Astrocyte of the cerebellum (primary cell): ENCODE data around the gene ZSWIM8.
"Not testable (repeated sequence)": the region's sequence is repeated elsewhere in the genome, so short reads cannot be mapped to it uniquely, and the experiment has no call there.

Experiments used
- DNase-seq: peaks from one replicate; pipeline ENCODE4 v3.0.0-alpha.2; 2011; ENCODE audit warnings: low read depth
- H3K4me3 ChIP-seq: 2 replicates; pipeline ENCODE4 v1.5.1; 2011; ENCODE audit warnings: mild to moderate bottlenecking, low read depth, low read length, moderate library complexity
- in situ Hi-C: cut with HindIII; loops from 2 replicates; pipeline ENCODE4 v1.10.0; 2017; ENCODE audit warnings: low sequenced_read_pairs
- TF ChIP-seq, protein P1 (sequence below): IDR thresholded peaks from 2 replicates; pipeline ENCODE4 v1.5.1; 2012; ENCODE audit warnings: low read length, low read depth, moderate library complexity, mild to moderate bottlenecking; ENCODE audit errors: missing control alignments

The ZSWIM8 gene

DNA sequence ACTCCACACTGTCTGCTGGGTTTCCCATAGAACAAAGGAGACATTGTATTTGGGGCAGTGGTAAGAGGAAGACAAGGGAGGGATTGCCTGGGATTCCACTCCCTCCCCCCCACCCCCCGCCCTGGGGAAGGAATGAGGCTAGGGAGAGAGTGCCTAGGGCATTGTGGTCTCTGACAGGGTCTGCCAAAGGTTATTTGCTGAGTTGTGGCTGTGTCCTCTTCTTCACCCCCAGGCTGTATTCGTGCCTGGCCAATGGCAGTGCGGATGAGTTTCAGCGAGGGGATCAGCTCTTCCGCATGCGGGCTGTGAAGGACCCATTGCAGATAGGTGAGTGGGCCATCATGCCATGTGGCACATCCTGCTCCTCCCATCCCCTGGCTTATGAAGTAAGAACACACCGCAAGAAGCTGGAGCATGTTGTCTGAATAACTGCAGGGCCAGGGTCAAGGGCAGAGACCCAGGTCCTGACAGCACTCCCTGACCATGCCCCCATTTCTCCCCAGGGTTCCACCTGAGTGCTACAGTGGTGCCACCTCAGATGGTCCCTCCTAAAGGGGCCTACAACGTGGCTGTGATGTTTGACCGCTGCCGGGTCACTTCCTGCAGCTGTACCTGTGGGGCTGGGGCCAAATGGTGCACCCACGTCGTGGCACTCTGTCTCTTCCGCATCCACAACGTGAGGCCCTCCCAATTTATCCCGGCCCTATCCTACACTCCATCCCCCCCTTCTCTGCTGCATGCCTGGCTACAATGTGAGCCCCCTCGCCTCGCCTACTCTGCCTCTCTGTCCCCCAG, 3.7 kb downstream of the ZSWIM8 start:
- in situ Hi-C loops, result no loop called here
- DNase-seq, result no peak
- TF ChIP-seq, protein P1, sequence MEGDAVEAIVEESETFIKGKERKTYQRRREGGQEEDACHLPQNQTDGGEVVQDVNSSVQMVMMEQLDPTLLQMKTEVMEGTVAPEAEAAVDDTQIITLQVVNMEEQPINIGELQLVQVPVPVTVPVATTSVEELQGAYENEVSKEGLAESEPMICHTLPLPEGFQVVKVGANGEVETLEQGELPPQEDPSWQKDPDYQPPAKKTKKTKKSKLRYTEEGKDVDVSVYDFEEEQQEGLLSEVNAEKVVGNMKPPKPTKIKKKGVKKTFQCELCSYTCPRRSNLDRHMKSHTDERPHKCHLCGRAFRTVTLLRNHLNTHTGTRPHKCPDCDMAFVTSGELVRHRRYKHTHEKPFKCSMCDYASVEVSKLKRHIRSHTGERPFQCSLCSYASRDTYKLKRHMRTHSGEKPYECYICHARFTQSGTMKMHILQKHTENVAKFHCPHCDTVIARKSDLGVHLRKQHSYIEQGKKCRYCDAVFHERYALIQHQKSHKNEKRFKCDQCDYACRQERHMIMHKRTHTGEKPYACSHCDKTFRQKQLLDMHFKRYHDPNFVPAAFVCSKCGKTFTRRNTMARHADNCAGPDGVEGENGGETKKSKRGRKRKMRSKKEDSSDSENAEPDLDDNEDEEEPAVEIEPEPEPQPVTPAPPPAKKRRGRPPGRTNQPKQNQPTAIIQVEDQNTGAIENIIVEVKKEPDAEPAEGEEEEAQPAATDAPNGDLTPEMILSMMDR, result no peak
- H3K4me3 ChIP-seq, result no peak overlapping the region

DNA sequence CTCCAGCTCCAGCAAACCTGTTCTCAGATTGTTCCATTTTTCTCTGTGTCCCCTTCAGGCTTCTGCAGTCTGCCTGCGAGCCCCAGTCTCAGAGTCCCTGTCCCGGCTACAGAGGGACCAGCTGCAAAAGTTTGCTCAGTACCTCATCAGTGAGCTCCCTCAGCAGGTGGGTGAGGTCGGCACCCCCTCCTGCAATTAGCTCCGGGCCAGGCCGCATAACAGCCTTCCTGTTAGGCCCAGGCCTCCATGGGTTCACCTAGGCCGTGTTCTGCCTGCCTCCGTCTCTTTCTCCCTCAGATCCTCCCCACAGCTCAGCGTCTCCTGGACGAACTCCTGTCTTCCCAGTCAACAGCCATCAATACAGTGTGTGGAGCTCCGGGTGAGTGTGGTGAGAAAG, 4.3 kb downstream of the ZSWIM8 start:
- no peak for DNase-seq
- TF ChIP-seq, protein P1, result no peak
- in situ Hi-C loops, result no loop called here
- H3K4me3 ChIP-seq, result no peak overlapping the region

DNA sequence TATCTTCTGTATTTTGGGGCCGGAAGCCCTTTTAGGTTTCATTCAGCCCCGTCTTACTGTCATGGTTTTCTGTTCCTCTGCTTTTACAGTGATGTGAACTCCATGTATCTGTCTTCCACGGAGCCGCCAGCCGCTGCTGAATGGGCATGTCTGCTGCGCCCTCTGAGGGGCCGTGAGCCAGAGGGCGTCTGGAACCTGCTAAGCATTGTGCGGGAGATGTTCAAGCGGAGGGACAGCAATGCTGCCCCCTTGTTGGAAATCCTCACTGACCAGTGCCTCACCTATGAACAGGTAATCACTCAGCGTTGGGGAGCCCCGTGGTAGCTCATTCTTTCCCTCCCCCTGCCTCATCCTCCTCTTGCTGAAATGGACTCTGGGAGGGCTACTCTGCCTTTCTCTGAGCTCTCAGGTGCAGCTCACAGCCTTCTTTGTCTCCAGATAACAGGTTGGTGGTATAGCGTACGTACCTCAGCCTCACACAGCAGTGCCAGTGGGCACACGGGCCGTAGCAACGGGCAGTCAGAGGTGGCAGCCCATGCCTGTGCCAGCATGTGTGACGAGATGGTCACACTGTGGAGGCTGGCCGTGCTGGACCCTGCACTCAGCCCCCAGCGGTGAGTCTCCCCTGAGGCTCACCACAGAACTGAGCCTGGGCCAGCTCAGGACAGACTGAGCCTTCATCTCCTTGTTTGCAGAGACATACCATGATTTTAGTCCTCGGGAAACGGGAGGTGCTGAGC, 5.7 kb downstream of the ZSWIM8 start:
- in situ Hi-C loops, result no loop called here
- TF ChIP-seq, protein P1, result no peak
- no peak overlapping the region for H3K4me3 ChIP-seq
- no peak for DNase-seq

DNA sequence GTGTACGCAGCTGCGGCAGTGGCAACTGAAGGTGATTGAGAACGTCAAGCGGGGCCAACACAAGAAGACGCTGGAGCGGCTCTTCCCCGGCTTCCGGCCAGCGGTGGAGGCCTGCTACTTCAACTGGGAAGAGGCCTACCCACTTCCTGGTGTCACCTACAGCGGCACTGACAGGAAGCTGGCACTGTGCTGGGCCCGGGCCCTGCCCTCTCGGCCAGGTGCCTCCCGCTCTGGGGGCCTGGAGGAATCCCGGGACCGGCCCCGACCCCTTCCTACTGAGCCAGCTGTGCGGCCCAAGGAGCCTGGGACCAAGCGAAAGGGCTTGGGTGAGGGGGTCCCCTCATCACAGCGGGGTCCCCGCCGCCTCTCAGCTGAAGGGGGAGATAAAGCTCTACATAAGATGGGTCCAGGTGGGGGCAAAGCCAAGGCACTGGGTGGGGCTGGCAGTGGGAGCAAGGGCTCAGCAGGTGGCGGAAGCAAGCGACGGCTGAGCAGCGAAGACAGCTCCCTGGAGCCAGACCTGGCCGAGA, 6.5 kb downstream of the ZSWIM8 start:
- TF ChIP-seq, protein P1, result no peak
- DNase-seq, result no peak
- in situ Hi-C loops, result no loop called here
- H3K4me3 ChIP-seq, result no peak overlapping the region

DNA sequence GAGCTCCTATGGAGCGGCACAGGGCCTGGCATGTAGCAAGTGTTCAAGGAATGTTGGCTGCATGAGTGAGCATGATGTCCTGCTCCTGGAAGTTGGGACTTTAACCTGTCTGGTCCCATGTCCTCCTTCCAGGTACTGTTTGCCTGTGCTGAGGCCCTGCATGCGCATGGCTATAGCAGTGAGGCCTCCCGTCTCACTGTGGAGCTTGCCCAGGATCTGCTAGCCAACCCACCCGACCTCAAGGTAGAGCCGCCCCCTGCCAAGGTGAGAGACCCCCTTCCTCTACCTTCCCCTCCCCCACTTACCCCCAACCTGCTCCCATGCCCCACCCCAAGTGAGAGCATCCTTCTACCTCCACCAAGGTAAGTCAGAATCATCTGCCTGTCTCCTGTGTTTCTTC, 8.1 kb downstream of the ZSWIM8 start:
- TF ChIP-seq, protein P1, result no peak
- DNase-seq, result no peak
- no peak overlapping the region for H3K4me3 ChIP-seq
- in situ Hi-C loops, result no loop called here

DNA sequence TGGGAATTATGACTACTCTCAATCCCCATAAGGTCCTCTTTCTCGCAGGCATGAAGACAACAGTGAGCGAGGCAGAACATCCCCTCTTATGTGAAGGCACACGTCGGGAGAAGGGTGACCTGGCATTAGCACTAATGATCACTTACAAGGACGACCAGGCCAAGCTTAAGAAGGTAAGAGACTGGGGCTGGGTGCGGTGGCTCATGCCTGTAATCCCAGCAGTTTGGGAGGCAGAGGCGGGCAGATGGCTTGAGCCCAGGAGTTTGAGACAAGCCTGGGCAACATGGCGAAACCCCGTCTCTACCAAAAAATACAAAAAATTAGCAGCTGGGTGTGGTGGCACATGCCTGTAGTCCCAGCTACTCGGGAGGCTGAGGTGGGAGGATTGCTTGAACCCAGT, 10.1 kb downstream of the ZSWIM8 start:
- DNase-seq, in situ Hi-C loops, H3K4me3 ChIP-seq: not testable (repeated sequence)

DNA sequence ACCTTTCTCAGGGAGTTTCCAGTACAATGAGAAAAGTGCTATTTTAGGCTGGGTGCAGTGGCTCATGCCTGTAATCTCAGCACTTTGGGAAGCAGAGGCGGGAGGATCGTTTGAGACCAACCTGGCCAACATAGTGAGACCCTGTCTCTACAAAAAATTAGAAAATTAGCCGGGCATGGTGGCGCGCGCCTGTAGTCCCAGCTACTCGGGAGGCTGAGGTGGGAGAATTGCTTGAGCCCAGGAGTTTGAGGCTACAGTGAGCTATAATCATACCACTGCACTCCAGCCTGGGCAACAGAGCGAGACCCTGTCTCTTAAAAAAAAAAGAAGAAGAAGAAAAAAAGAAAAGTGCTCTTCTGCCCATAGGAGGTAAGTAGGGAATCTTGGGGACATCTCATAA, 10.6 kb downstream of the ZSWIM8 start:
- in situ Hi-C loops, result not testable (repeated sequence)

More for the DNA sequence above, 10.6 kb downstream of the ZSWIM8 start:
- DNase-seq, H3K4me3 ChIP-seq: not testable (repeated sequence)
